GM19452 (cell line): Measurements from ENCODE around the gene ALK.

Source experiments
- ATAC-seq: cut with Tn5 transposase; IDR thresholded peaks from one replicate; pipeline ENCODE4 v1.9.1; 2021; ENCODE audit not compliant: unreplicated experiment

Gene ALK

DNA sequence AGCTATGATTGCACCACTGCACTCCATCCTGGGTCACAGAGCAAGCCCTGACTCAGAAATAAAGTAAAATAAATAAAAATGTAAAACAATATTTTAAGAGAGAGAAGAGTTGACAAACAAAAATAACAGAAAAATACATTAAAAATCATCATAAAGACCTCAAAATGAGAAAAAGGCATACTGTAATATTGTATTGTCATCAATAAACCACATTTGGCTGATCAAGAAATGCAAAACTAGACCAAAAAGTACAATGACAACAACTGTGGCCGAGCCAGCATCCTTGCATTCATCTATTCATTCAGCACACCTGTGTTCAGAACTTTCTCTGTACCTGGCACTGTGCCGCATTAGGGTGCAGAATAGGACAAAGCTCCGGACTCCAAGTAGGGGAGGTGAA is 121.8 kb downstream of the ALK start:
- ATAC-seq = no peak

DNA sequence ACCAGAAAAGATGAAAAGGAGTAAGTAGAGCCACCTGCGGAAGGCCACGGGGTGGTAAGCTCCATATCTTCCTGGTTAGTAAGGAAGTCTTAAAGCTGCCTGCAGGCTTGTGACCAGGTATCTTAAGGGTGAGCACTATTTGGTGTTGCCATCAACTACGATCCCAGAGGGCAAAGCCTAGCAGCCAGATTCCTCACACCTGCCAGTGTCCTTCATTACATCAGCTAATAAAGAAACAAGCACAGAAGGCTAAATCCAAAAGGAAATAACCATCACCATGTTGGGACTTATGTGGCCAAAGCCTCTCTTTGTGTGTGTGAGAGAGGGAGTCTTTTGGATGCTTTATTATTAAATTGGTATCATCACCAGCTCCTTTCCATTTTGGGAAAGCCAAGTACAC is 123.5 kb downstream of the ALK start:
- no peak for ATAC-seq

DNA sequence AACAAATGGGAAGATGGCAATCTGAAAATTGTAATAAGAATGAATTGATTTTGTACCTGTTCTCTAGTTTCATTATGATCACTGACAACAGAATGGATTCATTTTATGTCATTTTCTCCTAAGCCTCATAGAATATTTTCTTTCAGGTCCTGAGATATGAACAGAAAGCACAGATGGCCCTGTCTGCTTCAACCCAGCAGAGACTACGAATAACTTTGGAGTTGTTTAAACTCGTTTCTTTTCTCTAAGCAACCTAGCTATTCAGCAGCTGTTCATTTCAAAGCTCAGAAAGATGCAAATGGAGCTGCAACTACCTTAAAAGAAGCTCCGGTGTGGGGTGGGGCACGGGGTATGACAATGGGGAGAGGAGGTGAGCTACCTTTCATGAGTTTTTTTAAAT is 124.9 kb downstream of the ALK start:
- no peak for ATAC-seq

DNA sequence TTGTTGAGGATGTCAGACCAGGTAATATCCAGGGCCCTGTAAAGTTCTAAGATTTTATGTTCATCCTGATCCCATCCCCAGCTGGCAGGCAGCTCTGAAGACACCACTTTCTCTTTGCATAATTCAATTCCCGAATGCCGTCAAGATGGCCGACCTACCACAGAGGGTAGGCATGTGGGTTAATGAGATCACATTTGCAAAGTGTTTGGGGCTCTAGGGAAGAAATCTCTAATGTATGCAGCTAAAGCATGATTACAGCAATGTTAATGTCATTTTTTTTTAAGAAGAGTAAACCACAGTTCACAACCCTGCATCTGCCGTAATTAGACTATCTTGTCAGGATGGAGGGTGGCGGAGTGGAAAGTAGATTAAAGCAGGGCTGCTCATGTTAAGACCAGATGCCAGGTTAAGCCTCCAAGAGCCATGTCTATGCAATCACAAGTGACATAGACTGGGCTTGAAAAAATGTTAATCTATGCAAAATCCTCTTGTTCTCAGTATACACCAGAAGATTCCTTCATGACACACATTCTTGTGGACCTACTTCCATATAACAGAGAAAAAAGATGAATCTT is 131.4 kb downstream of the ALK start:
- ATAC-seq = no peak

- no peak for ATAC-seq
Measured at GRCh38 chr2:29787473-29788465, 133.6 kb downstream of the ALK start.

DNA sequence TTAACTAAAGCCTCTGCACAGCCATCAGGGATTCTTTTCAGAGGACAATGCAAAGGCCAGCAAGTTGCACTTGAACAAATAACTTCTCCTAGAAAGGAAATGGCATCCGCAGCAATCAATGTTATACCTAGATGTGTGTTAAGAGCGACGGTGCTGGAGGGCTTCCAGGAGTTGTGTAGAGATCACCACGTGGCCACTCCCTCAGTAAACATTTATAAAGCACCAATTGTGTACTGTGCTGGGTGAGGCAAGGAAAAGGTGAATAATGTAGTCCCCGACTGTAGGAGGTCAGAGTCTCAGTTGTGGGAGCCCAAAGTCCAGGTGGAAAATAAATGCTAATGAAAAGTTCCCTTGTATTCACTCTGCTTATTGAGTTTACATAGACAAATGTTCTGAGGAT is 135.0 kb downstream of the ALK start:
- ATAC-seq = no peak

DNA sequence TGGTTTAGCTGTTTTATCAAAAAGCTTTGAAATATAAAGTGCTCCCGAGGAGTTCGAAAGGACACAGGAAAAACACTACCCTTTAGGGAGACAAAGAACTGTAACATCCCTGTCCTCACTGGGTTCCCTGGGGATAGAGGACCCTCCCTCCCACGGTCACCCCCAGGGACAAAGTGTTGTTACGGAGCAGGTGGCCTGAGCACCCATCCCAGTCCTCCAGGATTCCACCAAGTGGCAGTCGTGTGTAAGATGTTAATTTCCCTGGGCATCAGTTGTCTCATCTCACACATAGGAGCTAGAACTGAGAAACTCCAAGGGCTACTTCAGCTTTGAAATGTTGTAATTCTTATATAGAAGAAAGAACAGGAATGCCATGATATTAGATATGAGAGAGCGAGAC is 137.7 kb downstream of the ALK start:
- no peak for ATAC-seq

- no peak for ATAC-seq
Measured at GRCh38 chr2:29782549-29783458, 138.6 kb downstream of the ALK start.

DNA sequence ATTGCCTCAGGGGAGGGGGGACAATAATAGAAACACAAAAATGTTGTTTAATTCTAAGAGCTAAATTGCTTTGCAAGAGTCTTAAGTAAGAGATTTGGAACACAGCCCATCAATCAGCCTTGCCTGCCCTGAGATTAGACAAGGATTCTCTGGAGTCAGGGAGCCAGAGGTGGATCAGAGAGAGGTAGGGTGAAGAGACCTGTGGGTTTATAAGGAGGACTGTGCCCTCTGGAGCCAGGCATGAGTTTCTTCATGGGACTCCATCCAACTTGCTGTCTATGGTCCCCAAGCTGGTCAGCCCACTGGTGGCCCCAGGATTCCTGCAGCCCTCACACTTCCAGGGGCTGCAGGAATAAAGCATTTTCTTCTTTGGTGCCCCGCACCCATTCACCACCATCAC is 139.3 kb downstream of the ALK start:
- no peak for ATAC-seq

- ATAC-seq = no peak
Measured at GRCh38 chr2:29780906-29781305, 140.5 kb downstream of the ALK start.

GRCh38 chr2:29777161-29777560 is 144.2 kb downstream of the ALK start:
- no peak for ATAC-seq

DNA sequence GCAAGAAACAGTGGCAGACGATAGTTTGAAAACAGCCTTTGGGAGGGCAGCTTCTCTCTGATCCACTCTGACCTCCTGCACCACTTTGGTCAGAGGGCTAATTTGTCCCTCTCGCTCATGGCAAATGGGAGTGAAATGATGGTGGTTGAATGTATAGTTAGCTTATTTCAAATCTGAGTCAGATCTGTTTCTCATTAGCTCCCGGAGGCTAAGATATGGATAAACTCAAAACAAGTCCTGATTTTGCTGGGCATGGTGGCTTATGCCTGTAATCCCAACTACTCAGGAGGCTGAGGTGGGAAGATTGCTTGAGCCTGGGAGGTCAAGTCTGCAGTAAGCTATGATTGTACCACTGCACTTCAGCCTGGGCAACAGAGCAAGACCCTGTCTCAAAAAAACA is 145.0 kb downstream of the ALK start:
- ATAC-seq = no peak

- ATAC-seq = no peak
Measured at GRCh38 chr2:29775937-29776336, 145.4 kb downstream of the ALK start.

GRCh38 chr2:29774624-29775023 is 146.8 kb downstream of the ALK start:
- ATAC-seq = no peak

GRCh38 chr2:29770846-29771245 is 150.5 kb downstream of the ALK start:
- no peak for ATAC-seq

DNA sequence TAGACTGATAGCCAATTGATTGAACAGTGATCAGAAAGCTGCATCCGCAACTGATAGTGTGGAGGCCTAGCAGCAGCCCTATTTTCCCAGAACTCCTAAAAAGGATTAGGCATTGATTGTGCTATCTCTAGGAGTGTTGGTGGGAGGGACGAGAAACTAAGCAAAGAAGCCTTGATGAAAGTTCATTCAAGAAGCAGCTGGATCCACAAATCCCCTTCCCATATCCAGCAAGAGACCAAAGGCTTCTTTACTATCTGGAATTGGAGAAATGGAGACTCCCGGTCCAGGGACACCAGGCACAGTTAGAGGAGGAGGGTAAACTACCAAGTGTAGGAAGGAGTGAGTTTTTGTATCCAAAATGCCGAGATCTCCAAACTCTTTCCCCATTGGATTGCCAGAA is 151.5 kb downstream of the ALK start:
- no peak for ATAC-seq

- ATAC-seq = no peak
Measured at GRCh38 chr2:29767606-29768335, 153.6 kb downstream of the ALK start.

DNA sequence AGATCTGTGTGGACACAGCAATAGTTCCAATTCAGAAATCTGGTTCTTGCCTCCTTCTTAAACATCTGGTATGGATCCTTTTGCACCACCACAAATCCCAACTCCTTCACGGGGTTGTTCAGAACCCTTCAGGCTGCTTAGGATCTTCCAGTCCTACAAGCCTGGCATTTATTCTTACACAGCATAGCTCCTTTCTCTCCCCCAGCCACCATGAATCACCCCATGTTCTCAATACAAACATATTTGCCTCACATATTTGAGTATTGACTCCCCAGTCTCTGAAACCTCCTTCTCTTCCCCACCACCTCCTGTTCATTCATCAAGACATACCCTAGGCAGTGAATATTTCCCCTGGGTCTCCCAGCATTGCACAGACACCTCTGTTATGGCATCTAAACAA is 155.2 kb downstream of the ALK start:
- no peak for ATAC-seq

GRCh38 chr2:29765721-29766120 is 155.7 kb downstream of the ALK start:
- no peak for ATAC-seq

DNA sequence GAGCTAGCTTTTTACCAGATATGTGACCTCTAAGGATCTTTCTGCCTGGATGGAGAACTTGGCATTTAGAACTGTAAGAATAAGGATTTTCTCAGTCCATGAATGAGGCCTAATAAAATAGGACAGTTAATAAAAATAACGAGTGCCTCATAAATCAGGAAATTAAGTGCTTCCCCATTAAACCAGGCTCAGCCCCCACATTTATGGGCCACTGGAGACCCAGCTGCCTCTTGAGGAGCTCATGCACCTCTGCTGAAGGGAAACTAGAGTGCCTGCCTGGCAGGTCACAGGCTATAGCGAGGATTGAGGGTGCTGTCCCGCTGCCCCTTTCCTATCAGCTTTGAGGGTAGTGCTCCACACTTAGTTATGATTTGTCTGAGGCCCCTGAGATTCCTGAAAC is 158.0 kb downstream of the ALK start:
- ATAC-seq = no peak

DNA sequence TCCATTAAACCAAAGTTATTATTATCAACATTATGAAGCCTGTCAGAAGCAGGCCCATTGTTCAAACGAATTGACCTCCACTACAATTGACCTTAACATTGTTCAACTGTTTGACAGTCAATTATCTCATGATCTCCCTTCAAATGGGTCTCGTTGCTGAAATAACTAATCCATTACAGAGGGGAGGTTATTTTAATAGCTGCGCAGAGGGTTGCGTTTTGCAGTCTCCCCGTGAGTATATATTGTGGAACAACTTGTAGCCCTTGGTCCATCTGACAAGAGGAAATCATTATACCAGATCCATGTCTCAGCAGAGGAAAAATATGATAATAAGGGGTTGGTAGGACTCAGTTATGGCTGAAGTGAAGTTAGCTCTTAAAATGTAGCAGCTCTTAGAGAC is 159.1 kb downstream of the ALK start:
- ATAC-seq = no peak
